ENCODE results near the gene FIP1L1.

The FIP1L1 gene

GRCh38 chr4:53477636-53478035, 100.2 kb downstream of the FIP1L1 start:
- no peak for DNase-seq

DNA sequence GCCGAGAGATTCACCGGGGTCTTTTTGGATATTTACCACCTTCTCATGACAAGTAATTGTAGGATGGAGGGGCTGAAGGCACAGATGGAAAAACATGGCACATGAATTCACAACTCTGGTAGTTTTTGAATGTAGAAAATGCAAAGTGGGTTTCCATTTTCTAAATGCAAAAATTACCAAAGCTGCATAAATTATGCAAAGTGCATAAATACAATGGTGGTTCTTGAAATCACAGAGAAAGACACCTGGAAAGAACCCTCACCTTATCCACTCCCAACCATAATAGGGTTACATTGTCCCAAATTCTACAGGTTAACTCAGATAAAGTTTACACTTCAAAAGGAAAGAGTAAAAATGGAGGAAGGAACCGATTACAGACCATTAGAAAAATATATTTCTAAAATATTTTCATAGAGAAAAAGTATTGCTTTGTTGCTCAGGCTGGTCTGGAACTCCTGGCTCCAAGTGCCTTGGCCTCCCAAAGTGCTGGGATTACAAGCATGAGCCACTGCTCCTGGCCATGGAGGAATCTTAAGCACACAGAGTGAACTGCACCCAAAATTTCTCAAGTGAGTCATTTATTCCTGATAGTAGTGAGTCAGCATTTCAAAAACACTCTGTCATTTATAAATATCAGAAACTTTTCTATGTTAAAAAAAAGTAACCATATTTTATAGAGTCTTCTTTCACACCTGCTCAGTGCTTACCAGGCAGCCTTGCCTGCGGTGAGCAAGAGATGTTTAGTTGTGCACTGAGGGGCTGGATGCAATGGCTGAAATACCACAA, 101.4 kb downstream of the FIP1L1 start:
- no peak for DNase-seq

GRCh38 chr4:53479736-53480525, 102.5 kb downstream of the FIP1L1 start:
- DNase-seq = no peak

GRCh38 chr4:53480909-53481308, 103.5 kb downstream of the FIP1L1 start:
- no peak for DNase-seq

DNA sequence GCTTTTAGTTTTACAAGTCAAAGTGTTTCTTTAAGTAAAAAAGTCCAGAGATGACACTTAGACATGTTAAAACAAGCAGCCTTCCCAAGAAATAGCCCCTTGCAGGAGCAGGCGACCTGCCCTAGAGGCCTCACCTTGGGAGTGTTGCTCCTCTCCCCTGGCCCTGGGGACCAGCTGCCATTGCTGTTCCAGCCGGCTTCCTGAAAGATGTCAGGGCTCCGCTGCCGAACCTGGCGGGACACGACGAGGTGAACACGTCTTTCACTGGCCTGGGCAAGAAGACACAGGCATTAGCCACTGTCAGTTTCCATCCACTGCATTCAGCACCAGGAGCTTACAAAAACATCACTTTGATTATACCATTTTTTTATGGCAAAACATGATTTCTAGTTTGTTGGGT, 104.1 kb downstream of the FIP1L1 start:
- no peak for DNase-seq

- no peak for DNase-seq
These were observed 105.8 kb downstream of the FIP1L1 start for GRCh38 chr4:53483250-53483649.

DNA sequence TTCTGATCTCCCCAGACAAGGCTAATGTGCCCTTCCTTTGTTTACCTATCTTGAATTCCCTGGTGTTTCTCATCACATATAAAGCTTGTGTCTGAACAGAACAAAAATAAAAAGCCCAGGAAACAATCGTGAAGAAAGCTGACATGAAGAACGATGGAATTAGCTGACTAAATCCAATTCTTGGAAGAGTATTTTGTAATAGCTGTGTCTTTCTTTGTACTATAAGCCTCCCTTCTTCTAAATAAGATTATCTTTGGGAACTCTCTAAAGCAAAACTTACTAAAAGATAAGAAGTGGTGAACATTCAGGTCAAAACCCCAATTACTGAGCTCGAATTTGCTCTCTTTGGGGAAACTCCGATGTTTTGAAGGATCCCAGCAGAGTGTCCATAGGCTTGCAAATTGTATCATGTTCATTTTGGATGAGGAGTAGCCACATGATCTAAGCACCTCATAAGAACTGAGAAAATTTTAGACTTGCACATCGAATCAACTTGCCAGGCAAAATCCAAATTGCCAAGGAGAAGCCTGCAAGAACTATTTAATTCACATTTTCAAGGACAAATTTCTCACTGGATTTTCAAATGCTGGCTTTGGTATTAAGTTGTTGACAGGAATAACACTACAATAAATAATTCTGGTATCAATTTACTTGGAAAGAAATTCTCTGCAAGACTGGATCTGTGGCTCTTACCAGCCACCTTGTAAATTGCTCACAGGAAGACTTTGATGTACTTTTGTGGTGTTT, 107.6 kb downstream of the FIP1L1 start:
- no peak for DNase-seq

GRCh38 chr4:53485658-53486040, 108.2 kb downstream of the FIP1L1 start:
- no peak for DNase-seq

DNA sequence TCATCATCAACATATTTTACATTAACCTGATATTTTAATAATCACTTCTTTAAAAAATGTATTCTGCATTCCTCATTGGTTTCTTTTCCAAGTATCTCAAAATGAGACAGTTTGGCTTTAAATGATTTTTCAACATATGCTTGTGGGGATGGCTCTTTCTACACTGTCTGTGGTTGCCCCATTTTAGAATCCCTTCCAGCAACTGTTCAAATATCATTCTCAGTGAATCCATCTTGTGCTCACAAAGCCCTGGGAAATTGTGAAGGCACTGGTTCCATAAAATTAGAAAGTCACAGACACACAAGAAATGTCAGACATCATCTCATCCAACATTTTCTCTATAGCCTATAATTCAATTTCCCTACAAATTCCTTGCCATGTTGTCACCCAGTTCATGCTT, 110.3 kb downstream of the FIP1L1 start:
- DNase-seq = no peak

DNA sequence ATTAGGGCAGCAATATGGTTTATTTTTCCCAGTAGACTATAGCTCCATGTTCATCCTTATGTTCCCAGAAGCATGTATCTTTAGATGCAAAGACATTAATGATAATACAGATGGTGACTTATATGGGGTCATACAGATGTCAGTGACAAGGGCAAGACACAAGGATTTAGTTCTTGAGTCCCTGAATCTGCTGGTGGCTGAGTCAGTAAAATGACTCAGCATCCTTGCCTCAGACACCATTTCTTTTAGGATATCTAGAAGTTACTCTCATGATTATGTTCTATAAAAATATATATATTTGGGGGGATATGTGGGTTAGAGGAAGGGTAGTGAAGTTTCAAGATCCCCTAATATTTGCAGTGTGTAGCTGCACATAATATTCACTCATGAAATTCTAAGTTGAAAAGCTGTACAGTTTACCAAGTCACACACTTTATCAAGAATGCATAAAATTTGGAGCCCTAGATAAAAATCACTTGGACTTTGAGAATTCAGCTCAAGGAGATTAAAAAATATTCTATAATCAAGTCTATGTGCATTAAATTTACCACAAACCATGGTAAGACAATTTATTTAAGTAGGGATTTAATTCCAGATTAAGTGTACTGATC, 111.9 kb downstream of the FIP1L1 start:
- DNase-seq = peak; percentile 5

DNA sequence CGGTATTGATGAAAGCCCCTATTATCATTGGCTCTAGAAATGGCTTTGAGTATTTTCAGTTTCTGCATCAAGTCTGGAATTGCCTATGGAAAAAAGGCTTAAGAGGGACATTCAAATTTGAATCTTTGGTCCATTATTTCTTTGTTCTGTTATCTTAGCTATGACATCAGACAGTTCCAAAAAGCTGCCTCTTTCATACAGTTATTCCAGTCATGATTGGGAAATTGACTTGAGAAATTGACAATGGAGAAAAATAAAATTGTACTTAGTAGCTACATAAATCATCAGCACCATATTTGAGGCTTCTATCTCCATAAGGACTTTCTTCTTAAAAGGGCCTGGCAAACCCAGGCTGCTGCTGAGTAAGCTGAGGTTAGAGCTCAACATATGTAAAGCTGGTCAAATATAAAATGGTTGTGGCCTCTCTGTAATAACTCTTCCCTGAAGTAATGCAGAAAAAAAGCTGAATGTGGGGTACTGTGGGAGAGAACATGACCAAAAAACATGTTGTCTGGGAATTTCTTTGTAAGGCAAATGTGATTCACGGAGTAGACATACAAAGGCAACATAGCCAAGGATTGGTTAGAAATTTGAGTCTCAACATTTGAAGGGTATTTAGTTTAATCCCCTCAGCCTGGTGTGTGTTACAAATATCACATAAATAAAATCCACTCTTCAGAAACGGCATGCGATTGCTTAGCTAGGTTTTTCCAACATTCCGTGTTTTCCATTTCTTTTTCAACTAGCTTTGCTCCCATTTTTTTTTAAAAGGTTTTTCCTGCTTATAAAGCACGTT, 112.9 kb downstream of the FIP1L1 start:
- no peak for DNase-seq

DNA sequence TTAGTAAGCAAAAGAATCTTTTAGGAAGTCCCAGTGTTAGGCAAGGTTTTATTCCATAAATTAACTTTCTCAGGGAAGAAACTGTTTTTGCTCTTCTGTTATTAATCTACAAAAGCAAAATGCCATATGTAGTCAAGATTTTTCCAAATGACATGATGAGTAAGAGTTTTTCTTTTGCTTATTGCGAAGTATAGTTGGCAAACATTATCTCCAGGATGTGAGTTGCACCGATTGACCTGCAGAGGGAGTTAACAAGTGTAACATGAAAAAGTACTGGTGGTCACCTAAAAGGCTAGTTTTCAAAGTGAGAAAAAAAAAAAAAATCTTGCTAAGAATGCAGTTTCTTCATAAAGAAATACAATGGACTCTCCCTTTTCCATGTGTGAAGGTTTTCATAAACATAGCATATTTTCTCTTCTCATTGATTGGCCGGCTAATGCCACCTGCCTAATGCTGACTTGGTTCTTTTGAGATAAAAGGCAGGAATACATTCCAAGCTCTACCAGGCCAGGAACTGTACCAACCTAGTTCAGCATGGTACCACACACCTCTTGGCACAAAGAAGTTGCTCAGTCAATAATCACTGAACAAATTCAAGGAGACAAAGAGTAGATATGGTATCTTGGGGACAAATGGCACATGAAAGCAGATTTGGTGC, 113.7 kb downstream of the FIP1L1 start:
- DNase-seq = peak; percentile 46

DNA sequence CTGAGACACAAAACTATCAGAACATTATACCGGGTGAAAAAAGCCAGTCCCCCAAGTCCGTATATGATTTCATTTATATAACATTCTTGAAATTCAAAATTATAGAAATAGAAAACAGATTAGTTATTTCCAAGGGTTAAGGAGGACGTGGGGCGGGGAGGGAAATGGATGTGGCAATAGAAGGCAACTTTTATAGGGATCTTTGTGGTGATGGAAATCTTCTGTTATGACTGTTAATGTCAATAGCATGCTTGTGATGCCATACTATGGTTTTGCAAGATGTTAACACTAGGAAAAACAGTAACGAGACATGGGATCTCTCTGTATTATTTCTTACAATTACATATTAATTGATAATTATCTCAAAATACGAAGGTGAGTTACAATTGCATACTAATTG, 117.4 kb downstream of the FIP1L1 start:
- no peak for DNase-seq

DNA sequence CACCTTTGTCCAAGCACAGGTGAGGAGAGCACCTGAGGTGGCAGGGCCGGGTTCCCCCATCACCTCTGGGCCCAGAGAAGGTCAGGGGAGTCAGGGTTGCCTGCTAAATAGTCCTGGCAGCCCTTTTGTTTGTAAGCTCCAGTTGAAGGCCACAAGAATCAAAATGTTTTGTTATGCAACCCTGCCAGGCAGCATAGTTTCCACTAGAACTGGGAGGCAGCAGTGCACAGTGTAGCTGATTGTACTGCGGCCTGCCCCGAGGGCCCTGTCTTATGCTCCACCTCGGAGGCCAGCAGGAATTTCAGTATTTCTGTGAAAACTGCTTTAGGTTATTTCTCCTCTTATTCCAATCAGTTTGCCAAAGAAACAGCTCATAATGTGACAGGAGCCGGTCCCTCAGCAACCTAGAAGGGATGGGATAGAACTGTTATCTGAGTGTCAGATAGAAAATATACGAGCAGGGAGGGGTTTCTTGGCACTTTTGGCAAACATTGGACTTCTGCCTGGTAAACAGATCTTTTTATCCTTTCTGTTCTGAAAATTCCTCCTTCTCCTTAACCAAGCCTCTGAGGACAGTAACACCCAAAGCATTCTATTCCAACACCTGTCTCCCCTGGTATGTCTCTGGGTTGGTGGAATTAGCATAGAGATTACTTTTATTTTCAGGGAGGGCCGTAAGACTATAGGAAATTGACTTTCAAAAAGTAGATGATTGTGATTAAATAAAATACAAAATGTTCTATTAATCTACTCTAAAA, 120.2 kb downstream of the FIP1L1 start:
- DNase-seq = no peak

GRCh38 chr4:53498706-53499105, 121.3 kb downstream of the FIP1L1 start:
- DNase-seq = no peak

GRCh38 chr4:53499791-53500190, 122.3 kb downstream of the FIP1L1 start:
- DNase-seq = no peak

- no peak for DNase-seq
These were observed 123.1 kb downstream of the FIP1L1 start for GRCh38 chr4:53500546-53500945.

- no peak for DNase-seq
These were observed 124.1 kb downstream of the FIP1L1 start for GRCh38 chr4:53501561-53501960.

DNA sequence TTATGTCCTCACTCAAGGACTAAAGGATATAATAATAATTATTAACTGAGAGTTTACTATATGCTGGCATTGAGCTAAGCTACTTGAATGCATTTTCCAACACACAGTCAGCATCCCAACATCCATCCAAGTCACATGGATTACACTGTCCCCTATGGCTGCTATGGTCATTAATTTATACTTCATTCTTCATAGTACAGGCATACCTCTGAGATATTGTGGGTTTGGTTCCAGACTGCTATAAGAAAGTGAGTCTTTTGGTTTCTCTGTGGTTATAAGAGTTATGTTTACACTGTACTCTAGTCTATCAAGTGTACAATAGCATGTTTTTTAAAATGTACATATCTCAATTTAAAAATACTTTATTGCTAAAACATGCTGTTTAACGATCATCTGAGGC, 124.7 kb downstream of the FIP1L1 start:
- no peak for DNase-seq

GRCh38 chr4:53505947-53506346, 128.5 kb downstream of the FIP1L1 start:
- DNase-seq = no peak

DNA sequence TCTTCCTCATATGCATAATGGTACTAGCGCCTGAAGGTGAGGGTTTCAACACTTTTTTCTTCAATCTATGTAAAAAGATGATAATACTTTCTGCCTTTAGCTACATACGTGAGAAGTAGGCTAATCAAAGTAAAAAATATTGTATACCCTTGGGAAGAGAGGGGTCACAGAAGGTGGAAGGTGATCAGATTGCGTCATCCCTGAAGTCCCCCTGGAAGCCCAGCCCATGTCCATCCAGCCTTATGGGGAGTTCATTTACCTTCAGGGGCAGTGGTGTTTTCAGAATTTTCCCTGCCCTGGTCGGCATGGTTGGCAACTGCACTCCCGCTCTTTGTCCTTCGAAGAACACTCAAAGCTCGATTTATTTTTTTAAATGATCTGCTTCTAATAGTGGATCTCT, 129.6 kb downstream of the FIP1L1 start:
- no peak for DNase-seq
